HG03135 (cell line): ENCODE results near the gene NEGR1.

Experiments used
- ATAC-seq: cut with Tn5 transposase; IDR thresholded peaks from one replicate; pipeline ENCODE4 v1.9.1; 2021; ENCODE audit warnings: mild to moderate bottlenecking, moderate library complexity; ENCODE audit not compliant: unreplicated experiment

The NEGR1 gene

DNA sequence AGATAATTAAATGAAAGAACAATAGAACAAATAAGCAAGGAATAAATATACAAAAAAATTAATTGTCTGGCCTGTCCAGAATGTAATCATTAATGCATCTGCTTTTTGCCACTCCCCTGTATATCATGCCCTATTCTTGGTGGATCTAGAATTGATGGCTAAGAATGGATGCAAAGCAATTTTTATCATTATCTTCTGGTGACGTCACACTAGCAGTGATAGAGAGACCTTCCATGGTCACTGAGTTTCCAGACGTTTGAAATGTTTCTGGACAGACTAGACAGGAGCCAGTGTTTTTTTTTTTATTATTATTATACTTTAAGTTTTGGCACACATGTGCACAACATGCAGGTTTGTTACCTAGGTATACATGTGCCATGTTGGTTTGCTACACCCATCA, 563.0 kb downstream of the NEGR1 start:
- ATAC-seq = no peak

DNA sequence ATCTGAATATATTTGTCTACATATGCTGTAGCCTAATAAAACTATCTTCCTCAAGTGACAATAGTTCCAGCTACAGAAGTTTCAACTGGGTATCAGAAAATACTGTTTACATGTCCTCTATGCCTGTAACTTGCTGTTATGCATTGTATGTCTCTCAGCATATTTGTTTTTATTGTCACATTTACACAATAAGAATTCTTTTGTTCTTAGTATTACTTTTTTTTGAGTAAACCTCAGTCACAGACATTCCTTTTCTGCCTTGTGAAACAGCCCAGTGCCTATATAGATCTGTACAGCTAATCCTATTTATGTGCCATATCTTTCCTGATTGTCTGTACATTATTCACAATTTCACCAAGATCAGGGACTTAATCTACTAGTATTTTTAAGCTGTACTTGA, 565.2 kb downstream of the NEGR1 start:
- ATAC-seq = no peak

GRCh38 chr1:71711456-71711855, 570.9 kb downstream of the NEGR1 start:
- no peak for ATAC-seq

DNA sequence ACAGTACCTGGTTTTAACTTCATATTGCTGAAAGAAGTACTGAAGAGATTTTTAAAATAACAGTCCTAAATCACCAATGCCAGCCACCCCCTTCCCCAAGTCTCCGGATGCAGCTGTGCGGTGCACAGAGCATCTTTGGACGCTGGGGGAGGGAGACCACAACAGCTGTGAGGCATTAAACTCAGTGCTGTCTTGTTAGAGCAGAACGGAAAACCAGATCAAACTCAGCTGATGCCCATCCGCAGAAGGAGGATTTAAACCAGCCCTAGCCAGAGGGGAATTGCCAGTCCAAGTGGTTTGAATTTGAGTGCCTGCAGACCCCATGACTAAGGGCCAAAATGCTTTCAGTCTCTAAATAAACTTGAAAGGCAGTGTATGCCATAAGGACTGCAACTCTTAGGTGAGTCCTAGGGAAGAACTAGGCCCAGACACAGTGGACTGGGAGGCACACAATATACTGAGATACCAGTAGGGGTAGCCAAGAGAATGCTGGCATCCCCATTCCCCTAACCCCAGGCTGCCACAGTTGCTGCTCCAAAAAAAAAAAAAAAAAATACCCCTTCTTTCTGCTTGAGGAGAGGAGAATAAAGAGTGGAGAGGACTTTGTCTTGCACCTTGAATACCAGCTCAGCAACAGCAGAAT, 576.2 kb downstream of the NEGR1 start:
- no peak for ATAC-seq

- ATAC-seq = no peak
Observed at GRCh38 chr1:71698186-71698585, 584.2 kb downstream of the NEGR1 start.

GRCh38 chr1:71695821-71696220, 586.5 kb downstream of the NEGR1 start:
- no peak for ATAC-seq

DNA sequence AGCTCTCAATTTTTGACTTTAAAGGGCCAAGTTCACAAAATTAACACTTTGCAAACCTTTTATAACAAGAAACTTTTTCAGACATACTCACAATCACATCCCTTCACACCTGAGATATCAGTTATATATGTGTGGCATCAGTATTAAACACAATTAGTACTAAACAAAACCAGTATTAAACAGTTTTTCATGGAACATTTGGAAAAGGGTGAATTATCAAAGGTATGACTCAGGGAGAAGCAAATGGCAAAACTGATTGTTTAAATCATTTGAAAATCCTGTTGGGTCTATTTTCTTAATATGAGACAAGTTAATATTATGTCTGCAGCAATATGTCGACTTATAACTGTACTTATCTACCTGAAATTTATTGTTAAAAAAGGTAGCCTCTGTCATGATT, 587.3 kb downstream of the NEGR1 start:
- ATAC-seq = no peak

DNA sequence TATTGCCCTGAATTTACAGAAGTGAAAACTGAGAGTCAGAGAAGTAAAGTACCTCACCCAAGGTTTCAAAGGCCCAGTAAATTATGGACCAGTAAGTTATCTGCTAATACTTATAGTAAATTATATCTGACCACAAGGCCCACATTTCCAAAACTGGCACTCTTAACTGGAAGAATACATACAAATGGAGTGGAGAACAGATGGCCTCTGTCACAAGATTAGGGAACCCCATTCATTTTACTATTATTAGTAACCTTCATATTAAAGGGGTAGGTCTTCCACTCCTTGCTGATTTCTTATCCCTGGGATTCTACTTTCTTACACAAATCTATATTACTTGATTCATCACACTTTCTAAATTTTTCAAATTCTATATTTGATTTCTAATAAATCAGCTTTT, 588.8 kb downstream of the NEGR1 start:
- ATAC-seq = no peak

DNA sequence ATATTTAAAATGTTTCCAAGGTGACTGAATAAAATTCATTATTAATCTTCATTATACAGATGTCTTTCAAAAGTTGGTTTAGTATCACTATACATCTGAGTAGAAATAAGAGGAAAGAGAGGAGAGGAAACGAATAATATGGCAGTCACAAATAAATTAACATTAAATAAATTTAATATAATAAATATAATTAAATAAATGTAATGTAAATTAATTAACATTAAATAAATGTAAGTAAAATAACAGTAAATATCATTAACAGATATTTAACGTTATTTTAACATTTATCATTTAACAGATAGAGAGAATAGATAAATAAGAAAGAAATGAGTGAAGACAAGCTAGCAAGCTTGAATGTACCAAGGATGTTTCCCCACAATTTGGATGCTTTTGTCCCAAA, 592.7 kb downstream of the NEGR1 start:
- ATAC-seq = no peak

GRCh38 chr1:71687376-71687775, 595.0 kb downstream of the NEGR1 start:
- no peak for ATAC-seq

- ATAC-seq = no peak
Observed at GRCh38 chr1:71676979-71677925, 605.1 kb downstream of the NEGR1 start.

GRCh38 chr1:71668065-71668464, 614.3 kb downstream of the NEGR1 start:
- no peak for ATAC-seq

GRCh38 chr1:71667216-71667615, 615.1 kb downstream of the NEGR1 start:
- ATAC-seq = no peak

GRCh38 chr1:71666609-71667008, 615.7 kb downstream of the NEGR1 start:
- ATAC-seq = no peak

DNA sequence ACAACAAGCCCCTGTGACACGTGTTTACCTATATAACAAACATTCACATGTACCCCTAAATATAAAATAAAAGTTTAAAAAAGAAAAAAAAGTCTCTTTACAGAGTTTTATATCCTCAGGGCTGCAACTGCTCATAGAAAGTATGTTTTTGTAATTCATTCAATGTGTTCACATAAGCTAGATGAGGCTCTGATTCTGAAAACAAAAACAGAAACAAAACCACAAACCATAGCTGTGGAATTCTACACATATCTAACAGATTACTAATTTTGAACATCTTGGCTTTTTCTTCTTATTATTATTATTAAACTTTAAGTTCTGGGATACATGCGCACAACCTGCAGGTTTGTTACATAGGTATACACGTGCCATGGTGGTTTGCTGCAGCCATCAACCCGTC, 621.9 kb downstream of the NEGR1 start:
- no peak for ATAC-seq

GRCh38 chr1:71657891-71658679, 624.3 kb downstream of the NEGR1 start:
- no peak for ATAC-seq

- no peak for ATAC-seq
Observed at GRCh38 chr1:71656902-71657301, 625.4 kb downstream of the NEGR1 start.

DNA sequence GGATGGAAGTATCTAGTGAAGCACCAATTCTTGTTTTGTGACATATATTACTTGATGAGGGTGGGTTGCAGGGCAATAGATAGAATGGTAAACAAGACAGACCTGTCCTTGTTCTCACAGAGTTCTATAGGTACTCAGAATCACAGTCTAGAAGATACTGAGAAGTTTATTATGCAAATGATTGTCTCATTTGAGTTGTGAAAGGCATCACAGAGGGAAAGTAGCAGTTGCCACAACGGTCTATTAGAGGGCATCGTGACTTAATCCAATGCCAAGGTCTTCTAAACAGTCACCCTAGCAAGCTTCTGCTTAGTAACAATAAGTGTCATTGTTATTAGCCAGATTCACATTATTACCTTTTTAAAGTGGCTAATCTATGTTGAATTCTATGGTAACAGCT, 626.7 kb downstream of the NEGR1 start:
- no peak for ATAC-seq

- ATAC-seq = no peak
Observed at GRCh38 chr1:71653952-71654351, 628.4 kb downstream of the NEGR1 start.

DNA sequence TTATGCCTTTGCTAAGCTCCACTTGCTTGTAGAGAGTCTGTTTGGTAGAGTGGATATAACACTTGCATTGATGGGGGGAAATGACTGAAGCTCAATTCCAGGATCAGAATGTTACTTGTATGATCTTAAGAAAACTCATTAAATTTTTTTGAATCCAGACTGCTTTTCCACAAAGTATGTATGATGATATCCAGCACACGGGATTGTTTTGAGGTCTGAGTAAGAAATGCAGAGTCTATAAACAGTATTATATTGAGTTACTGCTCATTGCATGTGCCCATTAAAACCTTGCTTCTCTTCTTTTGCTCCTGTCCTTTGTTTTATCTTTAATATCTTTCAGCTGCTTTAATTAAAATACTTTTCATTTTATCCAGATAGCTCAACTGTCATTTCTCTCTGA, 631.1 kb downstream of the NEGR1 start:
- ATAC-seq = no peak

- ATAC-seq = no peak
Observed at GRCh38 chr1:71650119-71650518, 632.2 kb downstream of the NEGR1 start.

- no peak for ATAC-seq
Observed at GRCh38 chr1:71649608-71650007, 632.7 kb downstream of the NEGR1 start.
